GM06990 (cell line): ENCODE measurements around the gene EVA1C.
"Not testable (repeated sequence)": the region's sequence is repeated elsewhere in the genome, so short reads cannot be mapped to it uniquely, and the experiment has no call there.

Experiments used
- DNase-seq: peaks from one replicate; pipeline ENCODE4 v3.0.0-alpha.2; 2011; ENCODE audit not compliant: insufficient read length; ENCODE audit errors: extremely low read depth
- H3K27me3 ChIP-seq: replicated peaks from 2 replicates; pipeline ENCODE4 v1.6.0; 2011; ENCODE audit warnings: low read length; ENCODE audit not compliant: control insufficient read depth, insufficient read depth
- H3K36me3 ChIP-seq: 2 replicates; pipeline ENCODE4 v1.5.1; 2011; ENCODE audit warnings: low read length; ENCODE audit not compliant: control insufficient read depth, insufficient read depth
- H3K4me3 ChIP-seq: replicated peaks from 2 replicates; pipeline ENCODE4 v1.5.1; 2011; ENCODE audit warnings: low read depth, mild to moderate bottlenecking, control low read depth, low read length
- CTCF ChIP-seq: IDR thresholded peaks from 2 replicates; pipeline ENCODE4 v1.5.1; 2011; ENCODE audit warnings: low read length, control low read depth, mild to moderate bottlenecking, inconsistent platforms; ENCODE audit not compliant: insufficient read depth, poor library complexity, severe bottlenecking

Gene EVA1C

GRCh38 chr21:32386195-32386870 is 26.2 kb upstream of the EVA1C start:
- DNase-seq = no peak

DNA sequence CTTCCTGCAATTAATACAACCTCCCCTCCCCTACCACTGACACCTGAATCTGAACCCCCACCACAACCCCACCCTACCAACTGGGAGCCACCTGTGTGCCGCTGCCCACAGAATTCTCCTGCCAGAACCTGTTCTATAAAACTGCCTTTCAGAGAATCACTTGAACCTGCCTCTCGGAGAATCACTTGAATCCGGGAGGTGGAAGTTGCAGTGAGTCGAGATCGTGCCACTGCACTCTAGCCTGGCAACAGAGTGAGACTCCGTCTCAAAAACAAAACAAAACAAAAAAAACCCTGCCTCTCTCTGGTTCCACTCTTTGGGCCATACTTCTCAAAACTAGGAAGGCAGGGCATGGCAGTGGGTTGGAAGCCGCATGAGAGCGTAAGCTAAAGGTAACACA is 25.4 kb upstream of the EVA1C start:
- TF ChIP-seq CTCF = no peak
- no peak for DNase-seq
- Histone ChIP-seq H3K4me3 (no peak overlapping the region), H3K36me3 (peaks cover 27% of the 10 kb centered on the region), H3K27me3 (no peaks in the 10 kb centered on the region)

More at GRCh38 chr21:32386195-32386870, 26.2 kb upstream of the EVA1C start:
- no peak overlapping the region for H3K4me3 ChIP-seq
- no peak for TF ChIP-seq CTCF
- no peaks in the 10 kb centered on the region for H3K27me3 ChIP-seq
- H3K36me3 ChIP-seq = peaks cover 27% of the 10 kb centered on the region

- H3K4me3 ChIP-seq = no peak overlapping the region
- peaks cover 20% of the 10 kb centered on the region for H3K36me3 ChIP-seq
- TF ChIP-seq CTCF = no peak
- no peak for DNase-seq
- no peaks in the 10 kb centered on the region for H3K27me3 ChIP-seq
Measured at GRCh38 chr21:32388306-32388705, 24.2 kb upstream of the EVA1C start.

- no peak for TF ChIP-seq CTCF
- no peak for DNase-seq
- Histone ChIP-seq H3K4me3 (no peak overlapping the region), H3K36me3 (peaks cover 12% of the 10 kb centered on the region), H3K27me3 (no peaks in the 10 kb centered on the region)
Measured at GRCh38 chr21:32389337-32390015, 23.0 kb upstream of the EVA1C start.

DNA sequence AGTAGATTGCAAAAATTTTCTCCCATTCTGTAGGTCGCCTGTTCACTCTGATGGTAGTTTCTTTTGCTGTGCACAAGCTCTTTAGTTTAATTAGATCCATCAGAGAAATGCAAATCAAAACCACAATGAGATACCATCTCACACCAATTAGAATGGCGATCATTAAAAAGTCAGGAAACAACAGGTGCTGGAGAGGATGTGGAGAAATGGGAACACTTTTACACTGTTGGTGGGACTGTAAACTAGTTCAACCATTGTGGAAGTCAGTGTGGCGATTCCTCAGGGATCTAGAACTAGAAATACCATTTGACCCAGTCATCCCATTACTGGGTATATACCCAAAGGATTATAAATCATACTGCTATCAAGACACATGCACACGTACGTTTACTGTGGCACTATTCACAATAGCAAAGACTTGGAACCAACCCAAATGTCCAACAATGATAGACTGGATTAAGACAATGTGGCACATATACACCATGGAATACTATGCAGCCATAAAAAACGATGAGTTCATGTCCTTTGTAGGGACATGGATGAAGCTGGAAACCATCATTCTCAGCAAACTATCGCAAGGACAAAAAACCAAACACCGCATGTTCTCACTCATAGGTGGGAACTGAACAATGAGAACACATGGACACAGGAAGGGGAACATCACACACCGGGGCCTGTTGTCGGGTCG is 21.8 kb upstream of the EVA1C start:
- not testable (repeated sequence) for DNase-seq, H3K4me3 ChIP-seq, H3K27me3 ChIP-seq
- peaks cover 12% of the 10 kb centered on the region for H3K36me3 ChIP-seq

GRCh38 chr21:32391755-32392154 is 20.8 kb upstream of the EVA1C start:
- no peak for DNase-seq
- TF ChIP-seq CTCF = no peak
- Histone ChIP-seq H3K4me3 (peak overlapping the region; percentile 68), H3K36me3 (peaks cover 10% of the 10 kb centered on the region), H3K27me3 (no peaks in the 10 kb centered on the region)
